ENCODE results near the gene EVI5. TPM values are rescaled to one million over a fixed set of nuclear protein-coding genes. Genes with fewer than 3 reads are reported as not detected.
"Not testable (repeated sequence)": the region's sequence is repeated elsewhere in the genome, so short reads cannot be mapped to it uniquely, and the experiment has no call there.

Gene EVI5
- total RNA-seq, 1 donor from 2014 or later, result 20.0 TPM

- peak; percentile 87 for ATAC-seq
- intact Hi-C loops (cut with DNase I), result loop anchor here (2.0 kb wide), 1 partner anchor 29 kb away; the partner anchor contains the start of gene EVI5
- DNase-seq (ENCODE audit: missing footprints), result peak; percentile 84
These were observed 29.1 kb downstream of the EVI5 start for GRCh38 chr1:92755541-92756461.

- intact Hi-C loops (cut with DNase I), result no loop called here
- DNase-seq (ENCODE audit: missing footprints) (no peak), ATAC-seq (no peak)
These were observed 30.2 kb downstream of the EVI5 start for GRCh38 chr1:92754719-92755050.

- ATAC-seq, result no peak
- intact Hi-C loops (cut with DNase I), result no loop called here
- no peak for DNase-seq (ENCODE audit: missing footprints)
These were observed 30.7 kb downstream of the EVI5 start for GRCh38 chr1:92754000-92754718.

- DNase-seq (ENCODE audit: missing footprints), result no peak
- intact Hi-C loops (cut with DNase I), result no loop called here
- no peak for ATAC-seq
These were observed 32.2 kb downstream of the EVI5 start for GRCh38 chr1:92752719-92753118.

- DNase-seq (ENCODE audit: missing footprints) (no peak), ATAC-seq (peak; percentile 48)
- intact Hi-C loops (cut with DNase I), result loop anchor here (1.0 to 5.0 kb wide), 3 partner anchors 38 to 83 kb away; partner anchors contain the start of genes EVI5 and RPL5
These were observed 35.8 kb downstream of the EVI5 start for GRCh38 chr1:92749024-92749634.

GRCh38 chr1:92748138-92748537 lies 36.8 kb downstream of the EVI5 start:
- intact Hi-C loops (cut with DNase I), result loop anchor here (5.0 kb wide), 2 partner anchors 39 to 84 kb away; partner anchors contain the start of genes EVI5 and RPL5
- peak; percentile 12 for ATAC-seq
- no peak for DNase-seq (ENCODE audit: missing footprints)

GRCh38 chr1:92747735-92748134 lies 37.2 kb downstream of the EVI5 start:
- ATAC-seq, result peak; percentile 29
- no peak for DNase-seq (ENCODE audit: missing footprints)
- intact Hi-C loops (cut with DNase I), result loop anchor here (5.0 kb wide), 2 partner anchors 40 to 85 kb away; partner anchors contain the start of genes EVI5 and RPL5

- intact Hi-C loops (cut with DNase I), result loop anchor here (5.0 kb wide), 2 partner anchors 41 to 86 kb away; partner anchors contain the start of genes EVI5 and RPL5
- not testable (repeated sequence) for DNase-seq (ENCODE audit: missing footprints)
- ATAC-seq, result peak; percentile 43
These were observed 38.7 kb downstream of the EVI5 start for GRCh38 chr1:92746255-92746654.

GRCh38 chr1:92743221-92743620 lies 41.7 kb downstream of the EVI5 start:
- ATAC-seq, result no peak
- intact Hi-C loops (cut with DNase I), result no loop called here
- DNase-seq (ENCODE audit: missing footprints), result no peak

GRCh38 chr1:92739669-92740524 lies 45.0 kb downstream of the EVI5 start:
- ATAC-seq (no peak), DNase-seq (ENCODE audit: missing footprints) (no peak)
- intact Hi-C loops (cut with DNase I), result no loop called here

GRCh38 chr1:92736395-92736794 lies 48.5 kb downstream of the EVI5 start:
- intact Hi-C loops (cut with DNase I), result no loop called here
- DNase-seq (ENCODE audit: missing footprints) (no peak), ATAC-seq (no peak)

GRCh38 chr1:92730476-92730875 lies 54.4 kb downstream of the EVI5 start:
- ATAC-seq (no peak), DNase-seq (ENCODE audit: missing footprints) (no peak)
- intact Hi-C loops (cut with DNase I), result no loop called here

GRCh38 chr1:92728697-92729096 lies 56.2 kb downstream of the EVI5 start:
- DNase-seq (ENCODE audit: missing footprints) (no peak), ATAC-seq (no peak)
- intact Hi-C loops (cut with DNase I), result no loop called here

- intact Hi-C loops (cut with DNase I); ATAC-seq: not testable (repeated sequence)
These were observed 61.2 kb downstream of the EVI5 start for GRCh38 chr1:92723713-92724112.

GRCh38 chr1:92721886-92722285 lies 63.0 kb downstream of the EVI5 start:
- intact Hi-C loops (cut with DNase I), result no loop called here
- DNase-seq (ENCODE audit: missing footprints) (no peak), ATAC-seq (no peak)

More at GRCh38 chr1:92723713-92724112, 61.2 kb downstream of the EVI5 start:
- not testable (repeated sequence) for DNase-seq (ENCODE audit: missing footprints)

- ATAC-seq; DNase-seq (ENCODE audit: missing footprints); intact Hi-C loops (cut with DNase I): not testable (repeated sequence)
These were observed 63.8 kb downstream of the EVI5 start for GRCh38 chr1:92721157-92721556.

- intact Hi-C loops (cut with DNase I); DNase-seq (ENCODE audit: missing footprints); ATAC-seq: not testable (repeated sequence)
These were observed 69.4 kb downstream of the EVI5 start for GRCh38 chr1:92715476-92715951.

GRCh38 chr1:92713939-92714338 lies 71.0 kb downstream of the EVI5 start:
- ATAC-seq (no peak), DNase-seq (ENCODE audit: missing footprints) (no peak)
- intact Hi-C loops (cut with DNase I), result no loop called here
